Measurements from ENCODE around the gene EOMES.

The EOMES gene

DNA sequence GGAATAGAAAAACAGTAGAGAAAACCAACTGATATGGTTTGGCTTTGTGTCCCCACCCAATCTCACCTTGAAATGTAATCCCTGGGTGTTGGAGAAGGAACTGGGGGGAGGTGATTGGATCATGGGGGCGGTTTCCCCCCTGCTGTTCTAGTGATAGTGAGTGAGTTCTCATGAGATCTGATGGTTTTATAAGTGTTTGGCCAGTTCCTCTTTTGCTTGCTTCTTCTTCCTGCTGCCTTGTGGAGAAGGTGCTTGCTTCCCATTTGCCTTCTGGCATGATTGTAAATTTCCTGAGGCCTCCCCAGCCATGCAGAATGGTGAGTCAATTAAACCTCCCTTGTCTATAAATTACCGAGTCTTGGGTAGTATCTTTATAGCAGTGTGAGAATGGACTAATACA, 48.4 kb downstream of the EOMES start:
- no peaks in the 10 kb centered on the region for H4K20me1 ChIP-seq (ENCODE audit: insufficient read depth)
- TF ChIP-seq, protein P1, sequence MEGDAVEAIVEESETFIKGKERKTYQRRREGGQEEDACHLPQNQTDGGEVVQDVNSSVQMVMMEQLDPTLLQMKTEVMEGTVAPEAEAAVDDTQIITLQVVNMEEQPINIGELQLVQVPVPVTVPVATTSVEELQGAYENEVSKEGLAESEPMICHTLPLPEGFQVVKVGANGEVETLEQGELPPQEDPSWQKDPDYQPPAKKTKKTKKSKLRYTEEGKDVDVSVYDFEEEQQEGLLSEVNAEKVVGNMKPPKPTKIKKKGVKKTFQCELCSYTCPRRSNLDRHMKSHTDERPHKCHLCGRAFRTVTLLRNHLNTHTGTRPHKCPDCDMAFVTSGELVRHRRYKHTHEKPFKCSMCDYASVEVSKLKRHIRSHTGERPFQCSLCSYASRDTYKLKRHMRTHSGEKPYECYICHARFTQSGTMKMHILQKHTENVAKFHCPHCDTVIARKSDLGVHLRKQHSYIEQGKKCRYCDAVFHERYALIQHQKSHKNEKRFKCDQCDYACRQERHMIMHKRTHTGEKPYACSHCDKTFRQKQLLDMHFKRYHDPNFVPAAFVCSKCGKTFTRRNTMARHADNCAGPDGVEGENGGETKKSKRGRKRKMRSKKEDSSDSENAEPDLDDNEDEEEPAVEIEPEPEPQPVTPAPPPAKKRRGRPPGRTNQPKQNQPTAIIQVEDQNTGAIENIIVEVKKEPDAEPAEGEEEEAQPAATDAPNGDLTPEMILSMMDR (conservative IDR thresholded peaks at IDR 0.05; ENCODE audit: low read depth, low read length): no peak
- H3K36me3 ChIP-seq (ENCODE audit: insufficient read depth): no peaks in the 10 kb centered on the region
- no peak overlapping the region for H2AFZ ChIP-seq (ENCODE audit: low read depth)
- no peaks in the 10 kb centered on the region for H3K27me3 ChIP-seq (ENCODE audit: insufficient read depth, low read depth)
- no peaks in the 10 kb centered on the region for H3K4me1 ChIP-seq (ENCODE audit: low read depth, poor library complexity, severe bottlenecking)
- H3K79me2 ChIP-seq (ENCODE audit: insufficient read depth, low read depth): no peaks in the 10 kb centered on the region
- no peak overlapping the region for H3K4me2 ChIP-seq
- no peak overlapping the region for H3K9ac ChIP-seq
- H3K4me3 ChIP-seq (IDR thresholded peaks at IDR 0.05; ENCODE audit: insufficient read depth, low read depth, low read length): no peak overlapping the region
- H3K27ac ChIP-seq: no peak overlapping the region

DNA sequence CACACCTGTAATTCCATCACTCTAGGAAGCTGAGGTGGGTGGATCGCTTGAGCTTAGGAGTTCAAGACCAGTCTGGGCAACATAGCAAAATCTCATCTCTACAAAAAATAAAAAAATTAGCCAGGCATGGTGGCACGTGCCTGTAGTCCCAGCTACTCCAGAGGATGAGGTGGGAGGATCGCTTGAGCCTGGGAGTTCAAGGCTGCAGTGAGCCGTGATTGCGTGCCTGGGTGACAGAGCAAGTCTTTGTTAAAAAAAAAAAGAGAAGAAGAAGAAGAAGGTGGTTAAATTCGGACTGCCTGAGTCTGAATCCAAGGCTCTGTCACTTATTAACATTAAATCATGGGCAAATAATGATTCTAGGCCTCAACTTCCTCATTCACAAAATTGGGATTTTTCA, 51.0 kb downstream of the EOMES start:
- Histone ChIP-seq H3K79me2 (ENCODE audit: insufficient read depth, low read depth) (no peaks in the 10 kb centered on the region), H2AFZ (ENCODE audit: low read depth) (no peak overlapping the region), H3K9ac (no peak overlapping the region), H3K4me1 (ENCODE audit: low read depth, poor library complexity, severe bottlenecking) (no peaks in the 10 kb centered on the region), H3K4me2 (no peak overlapping the region), H3K36me3 (ENCODE audit: insufficient read depth) (no peaks in the 10 kb centered on the region), H3K27ac (no peak overlapping the region), H3K4me3 (IDR thresholded peaks at IDR 0.05; ENCODE audit: insufficient read depth, low read depth, low read length) (no peak overlapping the region), H3K27me3 (ENCODE audit: insufficient read depth, low read depth) (no peaks in the 10 kb centered on the region), H4K20me1 (ENCODE audit: insufficient read depth) (no peaks in the 10 kb centered on the region)
- TF ChIP-seq, protein P1 (conservative IDR thresholded peaks at IDR 0.05; ENCODE audit: low read depth, low read length): no peak

DNA sequence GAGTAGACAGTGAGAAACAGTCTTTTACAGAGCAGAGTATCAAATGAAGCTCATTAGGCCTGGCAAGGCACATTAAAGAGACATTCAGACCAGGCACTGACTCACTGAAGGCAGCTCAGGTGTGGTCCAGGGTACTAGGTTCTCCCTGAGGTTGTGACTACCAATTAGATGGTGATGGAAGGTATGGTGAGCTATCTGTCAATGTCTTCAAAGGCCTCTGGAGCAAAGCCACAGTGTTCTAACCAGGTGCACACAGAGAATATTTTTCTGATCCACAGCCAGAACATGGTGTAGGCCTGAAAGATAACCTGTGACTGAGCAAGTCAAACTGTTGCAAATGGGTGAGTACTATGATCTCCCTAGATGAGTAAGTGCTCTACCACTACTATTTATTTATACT, 51.5 kb downstream of the EOMES start:
- no peaks in the 10 kb centered on the region for H3K27me3 ChIP-seq (ENCODE audit: insufficient read depth, low read depth)
- no peak overlapping the region for H2AFZ ChIP-seq (ENCODE audit: low read depth)
- H4K20me1 ChIP-seq (ENCODE audit: insufficient read depth): no peaks in the 10 kb centered on the region
- H3K4me2 ChIP-seq: no peak overlapping the region
- no peak overlapping the region for H3K9ac ChIP-seq
- TF ChIP-seq, protein P1 (conservative IDR thresholded peaks at IDR 0.05; ENCODE audit: low read depth, low read length): no peak
- H3K36me3 ChIP-seq (ENCODE audit: insufficient read depth): no peaks in the 10 kb centered on the region
- H3K27ac ChIP-seq: no peak overlapping the region
- no peak overlapping the region for H3K4me3 ChIP-seq (IDR thresholded peaks at IDR 0.05; ENCODE audit: insufficient read depth, low read depth, low read length)
- H3K4me1 ChIP-seq (ENCODE audit: low read depth, poor library complexity, severe bottlenecking): no peaks in the 10 kb centered on the region
- no peaks in the 10 kb centered on the region for H3K79me2 ChIP-seq (ENCODE audit: insufficient read depth, low read depth)

DNA sequence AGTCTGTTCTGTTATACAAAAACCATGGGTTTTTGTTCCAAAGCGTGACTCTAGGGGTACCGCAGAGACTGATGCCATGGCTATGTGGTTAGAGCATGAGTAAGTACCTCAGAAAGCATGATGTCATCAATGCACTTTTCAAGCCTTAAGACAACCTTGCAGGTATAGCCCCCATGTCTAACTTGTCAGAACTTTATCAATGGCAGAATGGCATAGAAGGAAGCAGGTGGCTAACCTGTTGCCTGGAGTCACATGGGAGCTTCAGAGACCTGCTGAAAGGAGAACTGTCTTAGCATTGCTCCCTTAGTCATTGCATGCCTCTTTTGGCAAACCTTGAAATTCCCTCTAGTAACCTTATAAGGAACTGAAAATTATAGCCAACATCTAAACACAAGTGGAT, 52.5 kb downstream of the EOMES start:
- H4K20me1 ChIP-seq (ENCODE audit: insufficient read depth): no peaks in the 10 kb centered on the region
- no peak overlapping the region for H3K27ac ChIP-seq
- H3K36me3 ChIP-seq (ENCODE audit: insufficient read depth): no peaks in the 10 kb centered on the region
- H3K27me3 ChIP-seq (ENCODE audit: insufficient read depth, low read depth): no peaks in the 10 kb centered on the region
- no peaks in the 10 kb centered on the region for H3K4me1 ChIP-seq (ENCODE audit: low read depth, poor library complexity, severe bottlenecking)
- H2AFZ ChIP-seq (ENCODE audit: low read depth): no peak overlapping the region
- H3K4me3 ChIP-seq (IDR thresholded peaks at IDR 0.05; ENCODE audit: insufficient read depth, low read depth, low read length): no peak overlapping the region
- TF ChIP-seq, protein P1 (conservative IDR thresholded peaks at IDR 0.05; ENCODE audit: low read depth, low read length): no peak
- no peaks in the 10 kb centered on the region for H3K79me2 ChIP-seq (ENCODE audit: insufficient read depth, low read depth)
- H3K4me2 ChIP-seq: no peak overlapping the region
- H3K9ac ChIP-seq: no peak overlapping the region

DNA sequence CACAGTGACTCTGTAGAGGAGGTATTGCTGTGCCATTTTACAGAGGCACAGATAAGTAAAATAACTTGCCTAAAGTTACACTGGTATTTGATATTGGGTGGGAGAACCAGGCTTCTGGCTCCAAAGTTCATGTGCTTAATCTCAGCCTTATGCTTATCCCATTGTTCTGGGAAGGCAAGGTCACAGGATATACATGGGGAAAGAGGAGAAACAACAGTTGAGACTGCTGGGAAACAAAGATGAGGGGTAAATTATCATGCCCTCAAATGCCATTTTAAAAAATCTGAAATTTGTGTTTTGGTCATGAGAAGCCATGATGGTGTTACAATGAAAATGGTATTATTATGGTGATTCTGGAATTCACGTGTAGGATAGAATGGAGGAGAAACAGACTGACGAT, 54.4 kb downstream of the EOMES start:
- Histone ChIP-seq H3K27me3 (ENCODE audit: insufficient read depth, low read depth) (no peaks in the 10 kb centered on the region), H2AFZ (ENCODE audit: low read depth) (no peak overlapping the region), H3K27ac (no peak overlapping the region), H3K9ac (no peak overlapping the region), H3K36me3 (ENCODE audit: insufficient read depth) (no peaks in the 10 kb centered on the region), H3K4me1 (ENCODE audit: low read depth, poor library complexity, severe bottlenecking) (no peaks in the 10 kb centered on the region), H3K4me3 (IDR thresholded peaks at IDR 0.05; ENCODE audit: insufficient read depth, low read depth, low read length) (no peak overlapping the region), H4K20me1 (ENCODE audit: insufficient read depth) (no peaks in the 10 kb centered on the region), H3K4me2 (no peak overlapping the region), H3K79me2 (ENCODE audit: insufficient read depth, low read depth) (no peaks in the 10 kb centered on the region)
- TF ChIP-seq, protein P1 (conservative IDR thresholded peaks at IDR 0.05; ENCODE audit: low read depth, low read length): no peak

Measured in KMS-11 (cell line).